Stimulated activated naive B cell treated with anti-CD40 and anti-IgM and Interleukin-4, amounts not matched to agents 10 μg/mL and 1 μg/mL and 100 μg/mL, for 72 hours (primary cell): ENCODE results near the gene SLC6A5.

Experiments used
- ATAC-seq, 2 donors: fragments of 150-1000 bp; cut with Tn5 transposase; replicated peaks; 2 replicates each; pipeline ENCODE4 v1.10.0; 2021; ENCODE audit warnings: moderate library complexity in 1 of 2
- DNase-seq: peaks from one replicate; pipeline ENCODE4 v3.0.0; 2021
- H3K27ac Mint-ChIP-seq: one replicate; pipeline ENCODE4 v1.8.0; 2022; ENCODE audit warnings: mild to moderate bottlenecking, mixed read lengths
- H3K27me3 Mint-ChIP-seq, 2 donors: one replicate each; pipeline ENCODE4 v1.8.0; 2022; ENCODE audit warnings: mixed read lengths in 2 of 2
- H3K36me3 Mint-ChIP-seq, 2 donors: one replicate each; pipeline ENCODE4 v1.8.0; 2022; ENCODE audit warnings: mixed read lengths in 2 of 2, mild to moderate bottlenecking in 1 of 2
- H3K4me1 Mint-ChIP-seq, 2 donors: one replicate each; pipeline ENCODE4 v1.8.0; 2022; ENCODE audit warnings: mixed read lengths in 2 of 2, mild to moderate bottlenecking in 1 of 2
- H3K4me3 Mint-ChIP-seq, 2 donors: one replicate each; pipeline ENCODE4 v1.8.0; 2022; ENCODE audit warnings: mild to moderate bottlenecking in 2 of 2, mixed read lengths in 2 of 2, moderate library complexity in 1 of 2
- H3K9me3 Mint-ChIP-seq, 2 donors: one replicate each; pipeline ENCODE4 v1.8.0; 2022; ENCODE audit warnings: mixed read lengths in 2 of 2, mild to moderate bottlenecking in 1 of 2

The SLC6A5 gene

GRCh38 chr11:20584093-20584774 is 15.2 kb upstream of the SLC6A5 start:
- H3K4me1 Mint-ChIP-seq = no peaks in the 10 kb centered on the region
- no peak overlapping the region for H3K4me3 Mint-ChIP-seq
- H3K36me3 Mint-ChIP-seq = peaks cover 0 to 1% of the 10 kb centered on the region in 2 donors
- H3K27me3 Mint-ChIP-seq = peaks cover 11 to 29% of the 10 kb centered on the region in 2 donors
- H3K27ac Mint-ChIP-seq = peak overlapping the region; percentile 20
- ATAC-seq (no peak), DNase-seq (no peak)
- peaks cover 0 to 4% of the 10 kb centered on the region in 2 donors for H3K9me3 Mint-ChIP-seq

- H3K27me3 Mint-ChIP-seq = peaks cover 26 to 44% of the 10 kb centered on the region in 2 donors
- DNase-seq (no peak), ATAC-seq (no peak)
- no peaks in the 10 kb centered on the region for H3K4me1 Mint-ChIP-seq
- no peak overlapping the region for H3K4me3 Mint-ChIP-seq
- peaks cover 0 to 1% of the 10 kb centered on the region in 2 donors for H3K9me3 Mint-ChIP-seq
- no peak overlapping the region for H3K27ac Mint-ChIP-seq
- H3K36me3 Mint-ChIP-seq = peaks cover 0 to 1% of the 10 kb centered on the region in 2 donors
Measured at GRCh38 chr11:20589796-20590195, 9.6 kb upstream of the SLC6A5 start.

GRCh38 chr11:20590381-20590780 is 9.0 kb upstream of the SLC6A5 start:
- Mint-ChIP-seq H3K9me3 (peaks cover 0 to 1% of the 10 kb centered on the region in 2 donors), H3K27me3 (peaks cover 32 to 49% of the 10 kb centered on the region in 2 donors), H3K27ac (no peak overlapping the region), H3K36me3 (peaks cover 0 to 1% of the 10 kb centered on the region in 2 donors), H3K4me3 (no peak overlapping the region), H3K4me1 (no peaks in the 10 kb centered on the region)
- DNase-seq (no peak), ATAC-seq (no peak)

- peaks cover 4 to 10% of the 10 kb centered on the region in 2 donors for H3K4me1 Mint-ChIP-seq
- peaks cover 0 to 3% of the 10 kb centered on the region in 2 donors for H3K9me3 Mint-ChIP-seq
- peaks cover 51 to 67% of the 10 kb centered on the region in 2 donors for H3K27me3 Mint-ChIP-seq
- peaks cover 3% of the 10 kb centered on the region in 2 donors for H3K36me3 Mint-ChIP-seq
- DNase-seq (no peak), ATAC-seq (no peak)
- H3K27ac Mint-ChIP-seq = no peak overlapping the region
- no peak overlapping the region for H3K4me3 Mint-ChIP-seq
Measured at GRCh38 chr11:20592741-20593140, 6.7 kb upstream of the SLC6A5 start.

- H3K9me3 Mint-ChIP-seq = peaks cover 0 to 1% of the 10 kb centered on the region in 2 donors
Measured at GRCh38 chr11:20594274-20595061, 4.9 kb upstream of the SLC6A5 start.

GRCh38 chr11:20595101-20595500 is 4.3 kb upstream of the SLC6A5 start:
- ATAC-seq (no peak), DNase-seq (no peak)
- Mint-ChIP-seq H3K4me1 (peaks cover 4 to 10% of the 10 kb centered on the region in 2 donors), H3K4me3 (no peak overlapping the region), H3K27me3 (peaks cover 59 to 73% of the 10 kb centered on the region in 2 donors), H3K36me3 (peaks cover 3% of the 10 kb centered on the region in 2 donors), H3K9me3 (peaks cover 3 to 4% of the 10 kb centered on the region in 2 donors), H3K27ac (no peak overlapping the region)

More at GRCh38 chr11:20594274-20595061, 4.9 kb upstream of the SLC6A5 start:
- Mint-ChIP-seq H3K4me1 (peaks cover 4 to 10% of the 10 kb centered on the region in 2 donors), H3K36me3 (peaks cover 3% of the 10 kb centered on the region in 2 donors), H3K27me3 (peaks cover 54 to 68% of the 10 kb centered on the region in 2 donors), H3K27ac (no peak overlapping the region), H3K4me3 (no peak overlapping the region)
- no peak for ATAC-seq
- no peak for DNase-seq

GRCh38 chr11:20596205-20597153 is 2.9 kb upstream of the SLC6A5 start:
- no peak for DNase-seq
- Mint-ChIP-seq H3K4me3 (peak overlapping the region in 1 of 2 donors; percentile 57), H3K9me3 (peaks cover 3 to 7% of the 10 kb centered on the region in 2 donors), H3K36me3 (peaks cover 3% of the 10 kb centered on the region in 2 donors), H3K4me1 (peaks cover 4 to 10% of the 10 kb centered on the region in 2 donors), H3K27me3 (peaks cover 66 to 84% of the 10 kb centered on the region in 2 donors), H3K27ac (peak overlapping the region; percentile 90)
- ATAC-seq = no peak

GRCh38 chr11:20597154-20597679 is 2.2 kb upstream of the SLC6A5 start:
- H3K4me3 Mint-ChIP-seq = peak overlapping the region; percentile 14 to 57
- peak overlapping the region; percentile 90 for H3K27ac Mint-ChIP-seq
- H3K9me3 Mint-ChIP-seq = peaks cover 3 to 7% of the 10 kb centered on the region in 2 donors
- H3K36me3 Mint-ChIP-seq = peaks cover 3% of the 10 kb centered on the region in 2 donors
- H3K4me1 Mint-ChIP-seq = peaks cover 4 to 10% of the 10 kb centered on the region in 2 donors
- H3K27me3 Mint-ChIP-seq = peaks cover 71 to 82% of the 10 kb centered on the region in 2 donors
- no peak for ATAC-seq
- no peak for DNase-seq

GRCh38 chr11:20597680-20598484 is 1.5 kb upstream of the SLC6A5 start:
- Mint-ChIP-seq H3K27me3 (peaks cover 76 to 84% of the 10 kb centered on the region in 2 donors), H3K4me1 (peaks cover 4 to 10% of the 10 kb centered on the region in 2 donors), H3K4me3 (peak overlapping the region in 1 of 2 donors; percentile 14), H3K27ac (peak overlapping the region; percentile 9), H3K9me3 (peaks cover 3 to 7% of the 10 kb centered on the region in 2 donors), H3K36me3 (peaks cover 3% of the 10 kb centered on the region in 2 donors)
- ATAC-seq (no peak), DNase-seq (no peak)

- no peak overlapping the region for H3K4me3 Mint-ChIP-seq
- H3K9me3 Mint-ChIP-seq = peaks cover 3 to 7% of the 10 kb centered on the region in 2 donors
- peaks cover 3% of the 10 kb centered on the region in 2 donors for H3K36me3 Mint-ChIP-seq
- peaks cover 79 to 86% of the 10 kb centered on the region in 2 donors for H3K27me3 Mint-ChIP-seq
- H3K4me1 Mint-ChIP-seq = peaks cover 4 to 10% of the 10 kb centered on the region in 2 donors
- DNase-seq (no peak), ATAC-seq (no peak)
- no peak overlapping the region for H3K27ac Mint-ChIP-seq
Measured at GRCh38 chr11:20598492-20598891, 916 bp upstream of the SLC6A5 start.

- no peak for ATAC-seq
- no peak overlapping the region for H3K4me3 Mint-ChIP-seq
- H3K27me3 Mint-ChIP-seq = peaks cover 77 to 92% of the 10 kb centered on the region in 2 donors
- H3K27ac Mint-ChIP-seq = peak overlapping the region; percentile 83
- no peak for DNase-seq
- H3K36me3 Mint-ChIP-seq = peaks cover 3% of the 10 kb centered on the region in 2 donors
- H3K9me3 Mint-ChIP-seq = peaks cover 4 to 7% of the 10 kb centered on the region in 2 donors
- H3K4me1 Mint-ChIP-seq = peaks cover 4 to 10% of the 10 kb centered on the region in 2 donors
Measured at GRCh38 chr11:20600020-20600346, 575 bp downstream of the SLC6A5 start.

- Mint-ChIP-seq H3K27ac (peak overlapping the region; percentile 83), H3K4me3 (no peak overlapping the region), H3K27me3 (peaks cover 79 to 92% of the 10 kb centered on the region in 2 donors), H3K4me1 (peaks cover 4 to 10% of the 10 kb centered on the region in 2 donors), H3K9me3 (peaks cover 4 to 7% of the 10 kb centered on the region in 2 donors), H3K36me3 (peaks cover 3% of the 10 kb centered on the region in 2 donors)
- ATAC-seq (no peak), DNase-seq (no peak)
Measured at GRCh38 chr11:20600551-20600950, 1.1 kb downstream of the SLC6A5 start.
